OCI-LY1 (cell line): ENCODE measurements around the gene LDLRAD3.

Experiments used
- EZH2 ChIP-seq: fragments of 200-600 bp; sonication (generic), shearing (Covaris generic); IDR thresholded peaks from 2 replicates; pipeline ENCODE4 v1.8.0; 2017; ENCODE audit warnings: borderline replicate concordance, mixed run types, mild to moderate bottlenecking, antibody characterized with exemption, low read length, moderate library complexity, mixed read lengths
- TF ChIP-seq, protein P1 (sequence below): fragments of 200-600 bp; sonication (generic), shearing (Covaris generic); IDR thresholded peaks from 2 replicates; pipeline ENCODE4 v1.5.1; 2017; ENCODE audit warnings: mild to moderate bottlenecking, antibody characterized with exemption, low read length, moderate library complexity, mixed read lengths

DNA sequence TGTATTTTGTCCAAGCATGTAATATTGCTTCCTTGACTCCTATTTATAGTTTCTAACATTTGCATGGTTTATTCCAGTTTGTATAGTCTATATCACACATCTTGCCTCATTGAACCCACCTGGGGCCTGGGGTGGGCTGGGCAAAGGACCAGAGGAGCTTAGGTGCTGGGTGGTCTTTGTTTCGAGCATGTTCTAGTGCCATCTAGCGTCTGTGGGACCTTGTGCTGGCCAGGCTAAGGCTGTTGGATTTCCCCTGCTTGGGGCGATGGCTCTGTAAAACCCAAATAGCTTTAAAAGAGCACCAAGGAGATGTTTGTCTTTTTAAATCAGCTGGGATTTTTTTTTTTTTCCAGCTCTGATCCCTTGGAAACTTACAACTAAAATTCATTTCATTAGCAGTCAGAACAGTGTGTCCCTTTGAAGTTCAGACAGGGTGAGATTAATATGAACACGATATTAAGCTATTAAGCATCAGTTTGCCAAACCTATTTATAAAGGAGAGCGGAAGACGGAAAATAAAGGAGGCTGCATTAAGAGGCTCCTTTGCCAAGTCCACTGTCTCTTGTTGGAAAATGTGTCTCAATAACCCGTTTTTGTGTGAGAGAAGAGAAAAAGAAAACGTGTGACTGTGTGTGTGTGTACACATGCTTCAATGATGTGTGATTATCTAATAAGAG is 188.0 kb downstream of the LDLRAD3 start:
- TF ChIP-seq, protein P1, sequence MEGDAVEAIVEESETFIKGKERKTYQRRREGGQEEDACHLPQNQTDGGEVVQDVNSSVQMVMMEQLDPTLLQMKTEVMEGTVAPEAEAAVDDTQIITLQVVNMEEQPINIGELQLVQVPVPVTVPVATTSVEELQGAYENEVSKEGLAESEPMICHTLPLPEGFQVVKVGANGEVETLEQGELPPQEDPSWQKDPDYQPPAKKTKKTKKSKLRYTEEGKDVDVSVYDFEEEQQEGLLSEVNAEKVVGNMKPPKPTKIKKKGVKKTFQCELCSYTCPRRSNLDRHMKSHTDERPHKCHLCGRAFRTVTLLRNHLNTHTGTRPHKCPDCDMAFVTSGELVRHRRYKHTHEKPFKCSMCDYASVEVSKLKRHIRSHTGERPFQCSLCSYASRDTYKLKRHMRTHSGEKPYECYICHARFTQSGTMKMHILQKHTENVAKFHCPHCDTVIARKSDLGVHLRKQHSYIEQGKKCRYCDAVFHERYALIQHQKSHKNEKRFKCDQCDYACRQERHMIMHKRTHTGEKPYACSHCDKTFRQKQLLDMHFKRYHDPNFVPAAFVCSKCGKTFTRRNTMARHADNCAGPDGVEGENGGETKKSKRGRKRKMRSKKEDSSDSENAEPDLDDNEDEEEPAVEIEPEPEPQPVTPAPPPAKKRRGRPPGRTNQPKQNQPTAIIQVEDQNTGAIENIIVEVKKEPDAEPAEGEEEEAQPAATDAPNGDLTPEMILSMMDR, result peak; percentile 74
- no peak for TF ChIP-seq EZH2
